Dermis blood vessel endothelial cell (primary cell): ENCODE results near the gene RAET1G. TPM values are rescaled to one million over a fixed set of nuclear protein-coding genes. Genes with fewer than 3 reads are reported as not detected.
"Not testable (repeated sequence)": the region's sequence is repeated elsewhere in the genome, so short reads cannot be mapped to it uniquely, and the experiment has no call there.

ENCODE experiments used
- DNase-seq: peaks from one replicate; pipeline ENCODE4 v3.0.0; 2010
- total RNA-seq: library from RNA; depleted of rRNA; stranded (reverse); fragments of >200 nt; gene quantifications from 2 replicates; pipeline ENCODE4 v1.2.3, GENCODE V29; 2014

The RAET1G gene, protein sequence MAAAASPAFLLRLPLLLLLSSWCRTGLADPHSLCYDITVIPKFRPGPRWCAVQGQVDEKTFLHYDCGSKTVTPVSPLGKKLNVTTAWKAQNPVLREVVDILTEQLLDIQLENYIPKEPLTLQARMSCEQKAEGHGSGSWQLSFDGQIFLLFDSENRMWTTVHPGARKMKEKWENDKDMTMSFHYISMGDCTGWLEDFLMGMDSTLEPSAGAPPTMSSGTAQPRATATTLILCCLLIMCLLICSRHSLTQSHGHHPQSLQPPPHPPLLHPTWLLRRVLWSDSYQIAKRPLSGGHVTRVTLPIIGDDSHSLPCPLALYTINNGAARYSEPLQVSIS
- total RNA-seq, result not detected in 2 replicates

GRCh38 chr6:149922642-149923326 is at the start of gene RAET1G:
TSS of gene RAET1G (minus strand) at chr6:149923121. CDS start at chr6:149923010, 111 bp downstream.
- peak; percentile 95 for DNase-seq

DNA sequence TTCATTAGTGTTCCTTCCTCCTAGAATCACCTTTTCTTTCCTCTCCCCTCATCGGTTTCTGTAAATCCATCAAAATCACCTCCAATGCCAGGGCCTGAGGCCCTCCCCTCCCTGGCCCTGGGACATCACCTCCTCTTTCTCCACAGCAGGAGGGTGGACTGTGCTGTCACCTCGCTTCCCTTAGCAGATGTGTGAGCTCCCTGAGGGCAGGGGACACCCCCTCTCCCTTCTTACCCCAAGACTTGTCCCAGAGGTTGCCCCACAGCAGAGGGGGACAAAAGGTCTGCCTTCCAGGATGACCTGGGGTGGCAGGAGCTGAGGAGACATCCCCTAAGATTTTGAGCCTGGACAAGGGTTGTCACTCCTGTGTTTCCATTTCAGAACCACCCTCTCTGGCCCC is 46.7 kb upstream of the RAET1G start:
- no peak for DNase-seq

DNA sequence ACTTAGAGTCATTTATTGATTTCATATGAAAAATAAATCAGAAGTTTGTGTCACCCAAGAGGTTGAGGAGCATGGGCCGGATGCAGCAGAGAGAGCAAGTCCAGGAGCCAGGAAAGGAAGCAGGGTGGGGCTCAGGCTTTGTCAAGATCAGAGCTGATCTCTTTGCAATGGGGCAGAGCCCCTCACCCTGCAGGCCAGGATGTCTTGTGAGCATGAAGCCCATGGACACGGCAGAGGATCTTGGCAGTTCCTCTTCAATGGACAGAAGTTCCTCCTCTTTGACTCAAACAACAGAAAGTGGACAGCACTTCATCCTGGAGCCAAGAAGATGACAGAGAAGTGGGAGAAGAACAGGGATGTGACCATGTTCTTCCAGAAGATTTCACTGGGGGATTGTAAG is 46.0 kb upstream of the RAET1G start:
- not testable (repeated sequence) for DNase-seq

- not testable (repeated sequence) for DNase-seq
These were observed 45.1 kb upstream of the RAET1G start for GRCh38 chr6:149967999-149968398.

DNA sequence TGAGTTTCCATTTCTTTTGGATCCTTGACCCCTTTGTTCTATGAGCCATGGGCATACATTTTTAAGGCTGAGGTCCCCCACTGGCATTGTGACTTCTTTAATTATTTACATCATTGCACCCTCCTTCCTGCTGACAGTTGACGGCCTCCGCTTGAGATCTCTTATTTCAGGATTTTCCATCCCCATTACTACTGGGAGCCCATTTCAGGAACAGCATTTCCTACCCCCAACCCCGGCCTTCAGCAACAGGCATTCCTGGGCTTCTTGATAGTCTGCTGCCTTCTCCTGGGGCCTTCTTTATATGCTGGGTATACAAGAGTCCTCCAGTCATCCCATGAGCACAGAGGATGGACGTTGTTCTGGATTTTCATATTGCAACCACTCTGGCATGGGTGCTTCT is 44.7 kb upstream of the RAET1G start:
- no peak for DNase-seq

GRCh38 chr6:149966319-149966718 is 43.4 kb upstream of the RAET1G start:
- not testable (repeated sequence) for DNase-seq

DNA sequence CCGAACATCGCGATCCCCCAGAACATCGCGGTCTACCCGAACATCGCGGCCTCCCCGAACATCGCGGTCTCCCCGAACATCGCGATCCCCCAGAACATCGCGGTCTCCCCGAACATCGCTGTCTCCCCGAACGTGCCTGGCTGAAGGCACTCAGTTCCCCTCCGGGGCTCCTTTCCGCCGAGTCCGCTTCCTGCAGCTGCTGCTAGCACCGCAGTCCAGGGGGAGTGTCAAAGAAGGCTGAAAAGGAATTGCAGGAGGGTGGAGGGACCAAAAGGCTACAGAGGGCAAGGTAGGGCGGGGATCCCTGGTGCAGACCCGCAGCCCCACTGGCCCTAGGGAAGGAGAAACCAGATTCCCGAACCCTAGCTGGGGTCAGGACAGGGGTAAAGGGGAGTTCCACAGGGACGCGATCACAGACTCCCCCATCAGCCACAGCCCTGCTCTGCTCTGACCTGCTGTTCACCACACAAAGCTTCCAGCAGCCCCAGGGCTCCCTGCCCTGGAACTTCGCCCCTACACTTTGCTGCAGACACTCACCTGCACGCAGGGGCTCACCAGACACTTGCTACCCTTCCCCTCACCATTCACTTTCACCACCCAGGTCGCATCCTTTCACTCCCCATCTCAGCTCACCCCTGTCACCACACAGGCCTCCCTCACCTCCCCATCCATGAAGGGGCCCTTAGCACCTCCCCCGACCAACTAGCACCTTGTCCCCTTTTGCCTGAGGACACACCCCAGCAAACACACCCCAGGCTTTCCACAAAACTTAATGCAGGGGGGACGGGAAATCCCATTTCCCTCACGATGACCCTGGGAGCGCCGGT is 42.5 kb upstream of the RAET1G start:
- DNase-seq, result peak; percentile 28

DNA sequence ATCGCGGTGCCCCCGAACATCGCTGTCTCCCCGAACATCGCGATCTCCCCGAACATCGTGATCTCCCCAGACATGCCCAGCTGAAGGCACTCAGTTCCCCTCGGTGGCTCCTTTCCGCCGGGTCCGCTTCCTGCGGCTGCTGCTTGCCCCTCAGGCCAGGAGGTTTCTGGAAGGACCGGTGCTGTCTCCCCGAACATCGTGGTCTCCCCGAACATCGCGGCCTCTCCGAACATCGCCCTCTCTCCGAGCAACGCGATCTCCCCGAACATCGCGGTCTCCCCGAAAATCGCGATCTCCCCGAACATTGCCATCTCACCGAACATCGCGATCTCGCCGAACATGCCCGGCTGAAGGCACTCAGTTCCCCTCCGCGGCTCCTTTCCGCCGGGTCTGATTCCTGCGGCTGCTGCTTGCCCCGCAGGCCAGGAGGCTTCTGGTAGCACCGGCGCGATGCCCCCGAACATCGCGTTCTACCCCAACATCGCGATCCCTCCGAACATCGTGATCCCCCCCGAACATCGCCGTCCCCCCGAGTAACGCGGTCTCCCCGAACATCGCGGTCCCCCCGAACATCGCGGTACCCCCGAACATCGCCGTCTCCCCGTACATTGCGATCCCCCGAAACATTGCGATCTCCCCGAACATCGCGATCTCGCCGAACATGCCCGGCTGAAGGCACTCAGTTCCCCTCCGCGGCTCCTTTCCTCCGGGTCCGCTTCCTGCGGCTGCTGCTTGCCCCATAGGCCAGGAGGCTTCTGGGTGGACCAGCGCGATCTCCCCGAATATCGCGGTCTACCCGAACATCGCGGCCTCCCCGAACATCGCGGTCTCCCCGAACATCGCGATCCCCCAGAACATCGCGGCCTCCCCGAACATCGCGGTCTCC is 41.6 kb upstream of the RAET1G start:
- DNase-seq, result peak; percentile 17

GRCh38 chr6:149963462-149964307 is 40.8 kb upstream of the RAET1G start, which contains the start of gene ULBP1:
TSS of gene ULBP1 (plus strand) at chr6:149963943. CDS start at chr6:149964050, 107 bp downstream.
- peak; percentile 71 for DNase-seq

- peak; percentile 28 for DNase-seq
These were observed 40.2 kb upstream of the RAET1G start for GRCh38 chr6:149963212-149963461.

- DNase-seq, result no peak
These were observed 39.7 kb upstream of the RAET1G start for GRCh38 chr6:149962461-149963211.

- DNase-seq, result peak; percentile 62
These were observed 39.0 kb upstream of the RAET1G start for GRCh38 chr6:149961728-149962425.

- no peak for DNase-seq
These were observed 37.6 kb upstream of the RAET1G start for GRCh38 chr6:149960488-149960887.

- not testable (repeated sequence) for DNase-seq
These were observed 36.9 kb upstream of the RAET1G start for GRCh38 chr6:149959806-149960205.

DNA sequence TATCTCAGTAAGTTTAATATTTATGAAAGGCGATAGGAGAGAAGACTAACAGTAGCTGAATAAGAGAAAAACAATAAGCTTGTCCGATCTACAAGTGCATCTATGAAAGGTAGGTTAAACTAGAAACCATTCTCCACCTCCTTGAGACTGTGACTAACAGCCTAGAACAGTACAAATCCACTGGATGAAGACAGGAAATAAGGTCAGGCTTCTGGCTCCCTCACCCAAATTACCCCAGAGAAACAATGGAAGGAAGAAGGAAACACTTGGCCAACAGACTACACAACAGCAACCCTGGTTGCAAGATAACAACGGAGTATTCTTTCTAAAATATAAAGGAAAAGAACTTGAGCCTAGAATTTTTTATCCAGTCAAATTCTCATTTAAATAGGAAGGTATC is 35.2 kb upstream of the RAET1G start:
- DNase-seq, result peak; percentile 74

DNA sequence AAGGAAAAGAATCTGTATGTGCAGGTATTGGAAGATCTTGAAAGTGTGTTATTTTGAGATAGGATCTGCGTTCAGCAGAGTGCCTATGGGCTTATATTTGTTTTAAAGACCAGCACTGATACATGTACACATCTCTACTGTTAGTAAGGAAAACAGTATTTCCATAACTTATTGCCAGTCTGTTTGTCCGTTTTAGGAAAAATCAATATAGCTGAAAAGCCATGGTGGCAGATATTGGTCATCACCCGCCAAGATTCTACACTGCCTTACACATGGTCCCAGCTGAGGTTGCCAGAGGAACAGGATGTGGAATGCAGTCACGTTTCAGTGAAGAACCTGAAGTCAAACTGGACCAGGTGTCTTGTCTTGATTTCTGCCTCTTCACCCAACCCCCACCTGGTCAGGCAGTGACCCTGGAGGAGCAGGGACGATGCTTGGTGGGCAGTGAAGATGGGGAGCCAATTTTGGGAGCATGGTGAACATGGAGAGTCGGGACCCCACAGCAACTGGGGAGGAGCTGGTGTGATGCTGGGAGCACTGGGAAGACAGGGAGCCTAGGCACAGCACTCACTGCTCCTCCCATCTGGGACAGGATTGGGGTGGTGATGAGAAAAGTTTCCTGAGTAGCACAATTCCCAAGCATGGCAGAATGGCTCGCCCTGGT is 32.9 kb upstream of the RAET1G start:
- DNase-seq, result not testable (repeated sequence)

- DNase-seq, result not testable (repeated sequence)
These were observed 32.2 kb upstream of the RAET1G start for GRCh38 chr6:149954984-149955653.

DNA sequence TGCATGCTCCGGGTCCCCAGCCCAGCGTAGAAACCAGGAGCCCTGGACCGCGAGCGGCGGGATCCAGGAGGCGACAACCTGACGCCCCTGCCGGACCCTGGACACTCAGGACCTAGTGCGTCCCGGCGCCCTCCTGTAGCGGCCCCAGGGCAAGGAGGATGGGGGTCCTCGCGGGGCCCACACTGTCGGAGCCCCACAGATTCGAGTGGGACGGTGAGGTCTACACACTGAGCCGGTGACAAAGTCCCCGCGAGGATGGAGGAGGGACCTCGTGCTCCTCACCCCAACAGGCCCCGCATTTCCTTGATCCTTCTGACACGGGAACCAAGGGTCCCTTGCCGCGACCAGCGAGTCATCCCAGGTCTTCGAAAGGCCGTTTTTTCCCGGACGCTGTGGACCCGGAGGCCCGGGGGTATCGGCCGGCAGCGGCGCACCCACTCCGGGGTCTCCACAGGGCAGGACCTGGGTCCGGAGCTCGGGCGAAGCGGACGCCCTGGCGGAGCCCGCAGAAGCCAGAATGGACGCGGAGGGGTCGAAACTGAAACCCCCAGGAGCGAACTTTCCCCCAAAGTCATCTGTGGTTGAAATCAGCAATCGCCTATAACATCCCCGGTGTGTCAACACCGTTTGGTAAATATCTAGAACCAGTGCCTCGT is 31.5 kb upstream of the RAET1G start:
- not testable (repeated sequence) for DNase-seq
